GM12892 (cell line): ENCODE results near the gene DLL1.
A peak's percentile ranks its signal among the peaks of the same experiment; 100 is the strongest.

ENCODE experiments used
- DNase-seq: peaks from one replicate; pipeline ENCODE4 v3.0.0; 2011; ENCODE audit not compliant: insufficient read length
- FAIRE-seq: peaks from 2 replicates; lab custom pipeline; 2011; peaks lifted over from hg19 to GRCh38; lab: Jason Lieb, UNC
- POLR2A ChIP-seq: IDR thresholded peaks from 2 replicates; pipeline ENCODE4 v1.6.1; 2011; ENCODE audit warnings: low read depth, low read length, control low read depth
- POLR2AphosphoS5 ChIP-seq: IDR thresholded peaks from 2 replicates; pipeline ENCODE4 v1.6.1; 2011; ENCODE audit warnings: low read depth, low read length, control low read depth
- TAF1 ChIP-seq: IDR thresholded peaks from 2 replicates; pipeline ENCODE4 v1.6.1; 2011; ENCODE audit warnings: low read depth, mild to moderate bottlenecking, control low read depth, low read length, borderline replicate concordance

Gene DLL1

DNA sequence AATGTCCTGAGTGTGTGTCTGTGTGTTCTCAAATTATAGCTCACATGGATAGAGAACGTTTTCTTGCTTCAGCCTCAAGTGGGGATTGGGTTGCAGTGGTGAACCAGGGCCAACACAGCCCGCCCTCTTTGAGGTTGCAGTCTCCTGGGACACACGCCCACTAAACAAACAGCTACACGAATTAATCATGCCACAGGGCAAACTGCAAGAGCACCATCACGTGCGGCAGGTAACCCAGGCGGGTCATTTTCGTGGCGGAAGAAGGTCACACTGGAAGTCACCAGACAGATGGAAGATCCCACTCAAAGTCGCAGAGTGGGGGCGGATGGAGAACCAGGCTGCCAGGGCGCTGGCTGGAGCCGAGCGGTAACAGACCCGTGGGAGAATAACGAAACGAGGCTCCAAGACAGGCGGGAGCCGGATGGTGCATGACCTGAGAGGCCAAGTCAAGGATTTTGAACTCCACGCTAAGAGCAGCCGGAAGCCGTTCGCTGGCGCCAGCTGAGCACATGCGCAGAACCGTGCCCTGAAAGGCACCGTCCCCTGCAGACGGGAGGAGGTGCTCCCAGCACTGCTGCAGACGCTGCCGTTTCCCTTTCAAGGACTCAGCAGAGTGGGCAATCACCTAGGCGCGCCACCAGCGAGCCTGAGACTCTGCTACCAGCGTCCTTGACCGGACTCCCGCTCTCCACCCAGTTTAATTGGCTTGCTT lies 10.7 kb downstream of the DLL1 start:
- FAIRE-seq (no peak), DNase-seq (no peak)

DNA sequence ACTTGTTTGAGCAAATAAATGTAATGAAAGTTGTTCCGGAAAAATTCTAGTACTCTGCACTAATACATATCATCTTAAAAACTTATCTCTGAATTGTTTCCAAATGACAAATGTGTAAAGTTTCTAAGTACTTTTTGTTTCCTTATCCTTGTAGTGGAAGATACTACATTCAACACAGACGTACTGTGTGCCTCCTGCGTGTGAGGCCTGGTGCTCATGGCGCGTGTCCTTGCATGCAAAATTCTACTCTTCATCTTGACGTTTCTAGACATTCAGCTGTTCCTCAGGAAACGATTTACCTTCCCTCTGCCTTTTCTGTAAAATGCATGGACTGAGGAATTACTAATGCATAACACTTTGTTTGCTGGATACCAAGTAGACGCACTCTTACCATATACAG lies 11.5 kb downstream of the DLL1 start:
- TF ChIP-seq TAF1, result no peak
- TF ChIP-seq POLR2AphosphoS5, result no peak
- TF ChIP-seq POLR2A, result no peak
- DNase-seq, result no peak
- FAIRE-seq, result no peak

More for the DNA sequence above, 10.7 kb downstream of the DLL1 start:
- no peak for TF ChIP-seq TAF1
- TF ChIP-seq POLR2A, result peak; percentile 56; the same call in 1 of the 2 replicates
- TF ChIP-seq POLR2AphosphoS5, result no peak

DNA sequence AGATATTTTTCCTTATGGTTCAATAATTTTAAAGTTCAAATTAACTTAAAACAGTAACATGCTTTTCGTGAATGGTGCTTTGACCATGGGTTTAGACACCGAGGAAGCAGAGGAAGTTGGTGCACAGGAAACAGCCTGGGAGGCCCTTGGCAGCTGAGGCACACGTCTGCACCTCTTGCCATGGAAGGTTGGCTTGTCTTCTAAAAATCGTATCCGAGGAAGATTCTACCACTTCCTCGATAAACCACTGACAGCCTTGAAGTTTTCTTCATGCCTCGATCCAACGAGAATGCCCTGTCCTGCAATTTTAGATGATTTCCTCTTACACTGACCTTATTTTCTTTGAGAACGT lies 12.2 kb downstream of the DLL1 start:
- no peak for DNase-seq
- no peak for FAIRE-seq
- TF ChIP-seq TAF1 (no peak), POLR2A (no peak), POLR2AphosphoS5 (no peak)

DNA sequence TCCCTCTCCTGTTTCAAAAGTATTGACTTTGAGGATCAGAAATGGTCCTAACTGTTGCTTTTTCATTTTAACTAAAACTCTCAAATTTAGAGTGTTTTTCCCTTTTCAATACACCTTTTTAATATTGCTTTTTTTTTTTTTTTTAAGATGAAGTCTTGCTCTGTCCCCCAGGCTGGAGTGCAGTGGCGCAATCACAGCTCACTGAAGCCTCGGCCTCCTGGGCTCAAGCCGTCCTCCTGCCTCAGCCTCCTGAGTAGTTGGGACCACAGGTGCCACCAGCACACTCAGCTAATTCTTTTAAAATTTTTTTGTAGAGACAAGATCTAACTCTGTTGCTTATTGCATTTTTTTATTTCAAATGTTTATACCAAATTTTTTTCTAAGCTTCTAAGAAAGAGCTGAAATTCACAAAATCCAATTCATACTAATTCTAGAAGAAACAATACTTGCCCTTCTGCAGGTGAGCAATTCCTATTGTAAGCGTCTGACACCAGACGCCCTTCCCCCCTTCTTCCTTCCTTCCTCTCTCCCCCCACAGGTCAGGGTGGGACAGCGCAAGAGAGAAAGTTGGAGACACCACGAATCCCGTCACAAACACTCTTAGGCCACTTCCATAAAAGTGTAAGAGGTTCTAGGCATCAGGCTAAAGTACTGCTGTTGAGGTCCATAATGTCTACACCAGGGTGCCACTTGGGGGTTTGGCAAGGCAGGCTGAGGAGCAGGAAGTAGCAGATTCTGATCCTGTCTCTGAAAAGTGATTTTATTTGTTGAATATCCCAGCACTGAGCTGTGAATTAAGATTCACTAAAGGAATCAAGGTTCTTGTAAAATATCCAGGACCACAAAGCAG lies 12.8 kb downstream of the DLL1 start:
- DNase-seq (no peak), FAIRE-seq (no peak)
- TF ChIP-seq POLR2A, result no peak
- TF ChIP-seq POLR2AphosphoS5, result no peak
- no peak for TF ChIP-seq TAF1

DNA sequence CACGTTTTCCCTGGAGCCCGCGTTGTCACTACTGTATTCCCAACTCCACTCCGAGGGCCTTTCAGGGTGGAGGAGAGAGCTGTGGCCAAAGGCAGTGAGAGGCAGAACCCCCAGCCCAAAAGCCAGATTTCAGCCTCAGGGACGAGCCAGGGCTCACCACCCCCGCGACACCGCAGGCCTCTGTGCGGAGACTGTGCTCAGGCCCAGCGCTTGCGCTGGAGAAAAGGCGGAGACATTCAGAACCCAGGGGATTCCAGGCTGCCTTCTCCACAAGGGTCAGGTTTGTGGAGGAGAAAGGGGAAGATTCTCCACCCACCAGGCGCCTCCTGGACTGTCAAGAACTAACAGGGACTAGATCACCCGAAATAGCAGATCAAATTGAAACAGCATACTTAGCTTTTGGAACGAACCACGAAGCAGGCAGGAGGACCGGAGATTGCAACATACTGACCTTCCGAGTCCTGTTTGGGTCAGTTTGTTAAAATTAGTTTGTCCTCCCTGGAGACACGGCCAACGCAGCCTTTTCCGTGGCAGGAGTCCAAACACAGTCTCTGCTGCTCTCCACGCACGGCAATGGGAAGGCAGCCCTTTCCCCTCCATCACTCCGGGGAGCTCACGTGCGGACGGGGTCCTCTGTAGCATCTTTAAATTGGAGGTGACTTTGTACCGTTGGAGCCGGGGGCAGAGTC lies 14.4 kb downstream of the DLL1 start:
- DNase-seq, result no peak

DNA sequence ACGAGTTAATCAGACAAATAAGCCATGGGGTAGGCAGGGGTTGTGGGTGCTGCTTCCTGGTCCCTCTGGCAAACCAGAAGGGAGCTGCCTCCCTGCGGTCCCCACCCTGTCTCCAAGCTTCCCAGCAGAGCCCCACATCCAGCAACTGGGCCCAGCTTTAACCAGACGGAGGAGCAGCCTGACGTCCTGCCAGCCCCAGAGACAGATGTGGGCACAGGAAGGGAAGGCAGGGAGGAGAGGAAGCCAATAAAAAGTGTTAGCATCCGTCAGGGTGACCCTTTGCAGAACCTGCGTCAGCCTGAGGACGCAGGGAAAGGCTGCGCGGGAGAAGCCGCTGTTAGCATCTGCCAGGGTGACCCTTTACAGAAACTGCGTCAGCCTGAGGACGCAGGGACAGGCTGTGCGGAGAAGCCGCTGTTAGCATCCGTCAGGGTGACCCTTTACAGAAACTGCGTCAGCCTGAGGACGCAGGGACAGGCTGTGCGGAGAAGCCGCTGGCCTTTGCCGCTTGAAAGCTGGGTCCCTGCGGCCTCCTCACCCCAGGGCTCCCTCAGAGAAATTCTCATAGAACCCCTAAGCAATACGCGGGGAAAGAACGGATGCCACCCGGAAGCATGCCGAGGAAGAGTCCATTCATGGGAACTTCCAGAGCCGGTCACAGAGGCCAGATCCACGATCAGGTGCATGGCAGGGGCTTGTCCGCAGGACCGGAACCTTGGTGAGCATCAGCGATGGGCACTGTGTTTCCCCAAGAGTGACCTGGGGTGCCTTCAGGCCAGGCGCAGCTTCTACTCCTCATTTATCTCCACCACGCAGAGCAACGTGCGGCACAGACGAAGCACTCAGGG lies 15.9 kb downstream of the DLL1 start:
- DNase-seq, result no peak
- no peak for FAIRE-seq

More for the DNA sequence above, 14.4 kb downstream of the DLL1 start:
- TF ChIP-seq POLR2A, result no peak
- no peak for FAIRE-seq

DNA sequence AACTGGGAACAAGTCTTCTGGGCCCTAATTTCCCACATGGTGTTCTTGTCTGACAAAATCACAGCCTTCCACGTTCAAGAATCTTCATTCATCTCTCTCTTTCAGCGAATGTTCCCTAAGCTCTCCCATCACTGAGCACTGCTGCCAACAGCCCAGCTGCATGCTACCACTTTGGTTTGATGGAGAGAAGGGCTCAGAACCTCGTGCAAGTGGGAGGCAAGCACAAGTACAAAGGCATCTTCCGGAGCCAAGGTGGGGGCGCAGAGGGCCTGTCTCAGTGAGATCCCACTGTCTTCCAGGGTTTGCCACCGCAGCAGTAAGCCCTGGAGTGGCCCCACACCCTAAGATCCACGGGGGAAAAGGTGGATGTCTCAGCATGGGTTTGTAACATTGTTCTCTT lies 17.2 kb downstream of the DLL1 start:
- TF ChIP-seq TAF1, result no peak
- no peak for TF ChIP-seq POLR2A
- TF ChIP-seq POLR2AphosphoS5, result no peak
- FAIRE-seq, result no peak

More for the DNA sequence above, 15.9 kb downstream of the DLL1 start:
- TF ChIP-seq TAF1, result no peak
- TF ChIP-seq POLR2A, result no peak
- no peak for TF ChIP-seq POLR2AphosphoS5

DNA sequence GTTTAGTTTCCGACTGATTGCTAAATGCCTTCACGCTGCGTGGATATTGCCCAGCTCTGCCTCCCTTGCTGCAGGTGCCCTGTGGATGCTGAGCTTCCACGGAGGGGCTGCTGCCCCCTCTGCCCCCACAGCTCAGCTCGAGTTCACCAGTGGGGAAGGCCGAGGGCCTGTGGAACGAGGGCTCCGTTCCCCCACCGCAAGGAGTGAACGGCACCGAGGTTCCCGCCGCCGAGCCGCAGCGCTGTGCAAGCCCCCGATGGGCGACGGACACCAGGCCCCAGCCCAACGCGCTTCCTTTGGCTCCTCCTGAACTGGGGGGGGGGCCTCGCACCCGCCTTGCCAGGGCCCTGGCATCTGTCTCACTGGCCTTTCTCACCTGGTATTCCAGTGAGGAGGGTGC lies 17.7 kb downstream of the DLL1 start:
- DNase-seq (no peak), FAIRE-seq (no peak)
- TF ChIP-seq POLR2AphosphoS5, result no peak
- TF ChIP-seq TAF1, result no peak
- no peak for TF ChIP-seq POLR2A

More for the DNA sequence above, 17.2 kb downstream of the DLL1 start:
- DNase-seq, result no peak

DNA sequence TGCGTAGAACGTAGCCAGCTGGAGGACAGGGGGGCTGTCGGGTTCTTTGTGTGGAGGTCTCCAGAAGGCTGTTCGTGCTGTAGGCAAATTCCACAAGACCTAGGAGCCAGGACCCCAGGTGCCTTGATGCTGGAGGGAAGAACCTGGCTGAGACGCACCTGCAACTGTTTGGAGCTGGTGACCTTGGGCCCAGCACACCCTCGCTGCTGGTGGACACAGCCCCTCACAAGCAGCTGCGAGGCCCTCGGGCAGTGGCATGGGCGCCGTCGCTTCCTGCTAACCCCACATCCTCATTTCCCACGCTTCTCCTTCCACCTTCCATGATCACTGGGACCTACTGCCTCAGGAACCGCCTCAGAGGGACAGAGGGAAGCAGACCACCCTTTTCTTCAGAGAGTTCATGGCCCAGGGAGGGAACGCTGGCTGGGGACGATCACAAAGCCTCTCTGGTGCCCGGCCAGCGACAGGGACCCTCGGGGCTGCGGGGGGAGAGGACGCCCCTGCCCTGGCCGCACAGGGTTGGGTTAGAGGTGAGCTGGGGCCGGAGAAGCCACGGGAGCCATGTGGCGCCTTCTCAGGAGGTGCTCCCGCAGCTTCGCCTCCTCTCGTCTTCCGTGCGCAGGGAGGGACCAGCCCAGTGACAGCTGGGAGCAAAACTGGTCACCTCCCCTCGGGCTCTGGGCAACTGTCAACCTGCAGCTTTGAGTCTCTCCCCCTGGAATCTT lies 18.4 kb downstream of the DLL1 start:
- FAIRE-seq, result no peak
- TF ChIP-seq POLR2A, result no peak
- TF ChIP-seq POLR2AphosphoS5, result no peak
- TF ChIP-seq TAF1, result no peak
- no peak for DNase-seq

DNA sequence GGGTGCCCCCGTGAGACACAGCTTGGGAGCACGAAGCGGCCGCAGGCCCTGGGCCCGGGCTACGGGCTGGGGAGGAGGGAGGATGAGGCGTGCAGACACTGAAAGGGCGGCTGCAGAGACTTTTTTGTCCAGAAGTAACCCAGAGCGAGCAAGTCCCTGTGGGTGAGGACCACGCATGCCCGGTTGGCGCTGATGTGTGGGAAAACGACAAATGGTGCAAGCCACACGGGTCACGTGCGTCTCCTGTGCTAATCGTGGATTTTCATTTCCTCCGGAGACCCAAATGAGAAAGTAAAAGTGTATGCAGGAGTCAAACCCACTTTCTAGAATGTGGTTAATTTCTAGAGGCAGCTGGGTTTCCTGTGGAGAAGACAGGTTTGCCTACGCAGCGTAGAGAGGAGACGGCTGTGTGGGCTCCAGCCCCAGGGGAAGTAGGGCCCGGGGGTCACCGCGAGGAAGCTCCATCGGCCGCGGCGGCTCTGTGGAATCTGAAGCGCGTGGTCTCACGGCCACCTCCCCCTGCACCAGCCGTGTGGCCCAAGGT lies 19.0 kb downstream of the DLL1 start:
- FAIRE-seq (peak; percentile 64), DNase-seq (peak; percentile 87)
- TF ChIP-seq TAF1, result no peak
- no peak for TF ChIP-seq POLR2AphosphoS5
- TF ChIP-seq POLR2A, result no peak
